Activated B cell treated with CpG ODN at 0.5 μM for 24 hours (primary cell): ENCODE measurements around the gene PDE1A. TPM values are rescaled to one million over a fixed set of nuclear protein-coding genes. Genes with fewer than 3 reads are reported as not detected.

Experiments used
- ATAC-seq: fragments of 200-7000 bp; cut with Tn5 transposase; one replicate; pipeline ENCODE4 v1.10.0; 2021; ENCODE audit warnings: low read depth, mild to moderate bottlenecking, moderate library complexity
- CTCF ChIA-PET: fragments of 350-600 bp; sonication (Branson Sonifier 250); formaldehyde crosslinking; loops from one replicate; lab custom pipeline; 2021; ENCODE audit warnings: antibody characterized with exemption; lab: Charles Lee
- POLR2A ChIA-PET: fragments of 350-600 bp; sonication (Branson Sonifier 250); formaldehyde crosslinking; loops from one replicate; lab custom pipeline; 2021; ENCODE audit warnings: antibody characterized with exemption; lab: Charles Lee
- DNase-seq: peaks from one replicate; pipeline ENCODE4 v3.0.0; 2022
- H3K27ac Mint-ChIP-seq: one replicate; pipeline ENCODE4 v1.8.0; 2020; ENCODE audit warnings: mixed read lengths
- H3K27me3 Mint-ChIP-seq: one replicate; pipeline ENCODE4 v1.8.0; 2021; ENCODE audit warnings: mixed read lengths
- H3K36me3 Mint-ChIP-seq: one replicate; pipeline ENCODE4 v1.8.0; 2021; ENCODE audit warnings: low read depth, mixed read lengths
- H3K4me1 Mint-ChIP-seq: one replicate; pipeline ENCODE4 v1.8.0; 2021; ENCODE audit warnings: mixed read lengths
- H3K4me3 Mint-ChIP-seq: one replicate; pipeline ENCODE4 v1.8.0; 2020; ENCODE audit warnings: mild to moderate bottlenecking, mixed read lengths
- H3K9me3 Mint-ChIP-seq: one replicate; pipeline ENCODE4 v1.8.0; 2020; ENCODE audit warnings: mixed read lengths
- CTCF ChIP-seq: fragments of 200-600 bp; IDR thresholded peaks from one replicate; pipeline ENCODE4 v1.8.0; 2022; ENCODE audit warnings: antibody characterized with exemption, mild to moderate bottlenecking
- intact Hi-C: fragments of 100-400 bp; cut with micrococcal nuclease; formaldehyde crosslinking; loops from one replicate; pipeline ENCODE4 v1.15.1; 2024
- total RNA-seq: library from RNA; stranded (reverse); gene quantifications from 2 replicates; pipeline ENCODE4 v1.2.3, GENCODE V29; 2022

PDE1A gene
- total RNA-seq, 1 donor from 2014 or later: not detected

DNA sequence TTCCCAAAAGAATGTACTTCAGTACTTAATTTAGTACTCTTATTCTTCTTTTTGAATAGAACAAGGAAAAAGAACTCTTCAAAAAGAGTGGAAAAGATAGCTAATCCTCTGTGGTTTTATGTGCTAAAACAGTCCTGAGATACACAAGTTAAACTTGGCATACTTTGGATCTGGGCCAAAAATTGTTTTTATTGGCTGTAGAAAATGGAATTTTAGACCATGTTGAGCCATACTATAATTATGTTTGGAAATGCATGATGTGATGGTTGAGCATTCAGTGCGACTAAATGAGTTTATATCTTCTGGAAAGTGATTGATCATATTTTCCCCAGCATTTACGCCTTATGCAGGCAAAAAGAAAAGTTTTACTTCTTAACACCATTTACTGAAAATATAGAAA lies 18.0 kb upstream of the PDE1A start:
- ATAC-seq (no peak), DNase-seq (no peak)
- TF ChIP-seq CTCF: no peak
- ChIA-PET CTCF (interaction anchor here (0.5 kb wide), 1 partner anchor 261 kb away, joined by 7 read pairs; no protein-coding TSS in a partner anchor), POLR2A (no interaction called here)
- Mint-ChIP-seq H3K9me3 (peaks cover 5% of the 10 kb centered on the region), H3K4me3 (no peak overlapping the region), H3K36me3 (no peaks in the 10 kb centered on the region), H3K4me1 (no peaks in the 10 kb centered on the region), H3K27ac (no peak overlapping the region), H3K27me3 (no peaks in the 10 kb centered on the region)
- intact Hi-C loops: no loop called here

DNA sequence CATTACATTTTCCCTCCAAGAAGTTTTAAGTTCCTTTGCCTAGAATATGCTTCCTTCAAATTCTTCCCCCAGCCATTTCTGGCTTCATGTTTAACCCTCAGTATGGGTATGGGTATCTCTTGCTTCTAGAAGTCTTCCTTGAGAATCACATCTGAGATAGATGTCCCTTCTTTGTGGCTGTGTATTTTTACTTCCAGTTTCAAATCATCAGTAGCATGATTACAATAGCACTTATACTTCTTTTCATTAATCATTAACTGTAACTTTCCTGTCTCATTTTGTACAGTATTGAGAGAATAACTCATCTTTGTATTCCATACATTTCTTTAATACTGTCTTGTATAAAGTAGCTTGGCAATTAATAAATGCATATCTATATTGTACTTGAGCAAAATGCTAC lies 17.3 kb upstream of the PDE1A start:
- intact Hi-C loops: no loop called here
- no peak for TF ChIP-seq CTCF
- no peaks in the 10 kb centered on the region for H3K27me3 Mint-ChIP-seq
- no peaks in the 10 kb centered on the region for H3K4me1 Mint-ChIP-seq
- peaks cover 5% of the 10 kb centered on the region for H3K9me3 Mint-ChIP-seq
- no peak overlapping the region for H3K27ac Mint-ChIP-seq
- H3K4me3 Mint-ChIP-seq: no peak overlapping the region
- ChIA-PET POLR2A (no interaction called here), CTCF (no interaction called here)
- H3K36me3 Mint-ChIP-seq: no peaks in the 10 kb centered on the region
- DNase-seq (no peak), ATAC-seq (no peak)

GRCh38 chr2:182436252-182436651 lies 9.4 kb upstream of the PDE1A start:
- Mint-ChIP-seq H3K9me3 (peaks cover 2% of the 10 kb centered on the region), H3K27me3 (no peaks in the 10 kb centered on the region), H3K4me1 (no peaks in the 10 kb centered on the region), H3K4me3 (no peak overlapping the region), H3K36me3 (no peaks in the 10 kb centered on the region), H3K27ac (no peak overlapping the region)
- DNase-seq: no peak
- ChIA-PET POLR2A (no interaction called here), CTCF (no interaction called here)
- ATAC-seq: no peak
- TF ChIP-seq CTCF: no peak
- intact Hi-C loops: no loop called here

DNA sequence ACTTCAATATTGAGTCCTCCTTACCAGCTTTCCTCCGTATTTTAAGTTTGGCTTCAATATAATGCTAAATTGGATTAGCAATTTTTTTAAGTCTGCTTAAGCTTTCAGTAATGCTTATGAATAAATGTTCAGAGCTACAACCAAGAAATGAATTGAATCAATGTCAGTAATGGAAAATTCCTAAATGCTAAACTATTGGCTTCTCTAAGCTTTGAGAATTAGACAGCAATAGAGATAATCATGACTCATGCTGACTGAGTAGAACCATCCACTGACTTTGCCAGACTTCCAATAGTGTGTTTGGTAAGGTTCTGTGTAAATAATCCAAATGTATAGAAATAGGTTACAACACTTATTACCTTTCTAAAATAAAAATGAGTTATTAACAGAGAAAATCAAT lies 8.9 kb upstream of the PDE1A start:
- ChIA-PET POLR2A (no interaction called here), CTCF (no interaction called here)
- DNase-seq: no peak
- H3K27ac Mint-ChIP-seq: no peak overlapping the region
- H3K9me3 Mint-ChIP-seq: peaks cover 4% of the 10 kb centered on the region
- ATAC-seq: no peak
- no peaks in the 10 kb centered on the region for H3K4me1 Mint-ChIP-seq
- H3K27me3 Mint-ChIP-seq: no peaks in the 10 kb centered on the region
- no peak for TF ChIP-seq CTCF
- H3K36me3 Mint-ChIP-seq: no peaks in the 10 kb centered on the region
- intact Hi-C loops: no loop called here
- H3K4me3 Mint-ChIP-seq: no peak overlapping the region

DNA sequence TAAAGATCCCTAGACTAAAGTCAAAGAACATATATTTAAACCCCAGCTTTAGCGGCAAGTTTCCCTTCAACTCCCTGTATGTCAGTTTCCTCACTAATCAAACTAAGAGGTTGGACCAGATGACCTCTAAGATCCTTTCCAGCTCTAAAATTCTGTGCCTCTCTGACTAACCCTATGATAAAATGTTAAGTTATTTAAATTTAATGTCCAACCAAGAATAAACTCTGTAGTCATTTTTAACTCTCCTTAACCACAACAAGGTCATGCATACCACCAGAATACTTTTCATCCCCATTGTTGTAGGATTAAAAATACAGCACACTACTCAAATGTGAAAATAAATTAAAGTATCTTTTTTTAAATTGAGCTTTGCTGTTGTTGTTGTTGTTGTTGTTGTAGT lies 5.2 kb upstream of the PDE1A start:
- DNase-seq (no peak), ATAC-seq (no peak)
- intact Hi-C loops: no loop called here
- no peak for TF ChIP-seq CTCF
- ChIA-PET POLR2A (no interaction called here), CTCF (no interaction called here)
- H3K36me3 Mint-ChIP-seq: no peaks in the 10 kb centered on the region
- H3K9me3 Mint-ChIP-seq: peaks cover 3% of the 10 kb centered on the region
- no peak overlapping the region for H3K4me3 Mint-ChIP-seq
- H3K27me3 Mint-ChIP-seq: no peaks in the 10 kb centered on the region
- no peaks in the 10 kb centered on the region for H3K4me1 Mint-ChIP-seq
- H3K27ac Mint-ChIP-seq: no peak overlapping the region
